PC-3 (cell line): ENCODE results near the gene TBX2. TPM values are rescaled to one million over a fixed set of nuclear protein-coding genes. Genes with fewer than 3 reads are reported as not detected.

Experiments used
- ATAC-seq: fragments of 200-7000 bp; cut with Tn5 transposase; 2 replicates; pipeline ENCODE4 v1.9.1; 2020; ENCODE audit warnings: mild to moderate bottlenecking, moderate library complexity
- Bru-seq: library from RNA; stranded (reverse); fragments of 400-500 nt; gene quantifications from one replicate; lab custom pipeline; 2021; lab: Mats Ljungman, UMichigan
- BruChase-seq, 2 experiments: library from RNA; stranded (reverse); fragments of 400-500 nt; gene quantifications; one replicate each; lab custom pipeline; 2021; lab: Mats Ljungman, UMichigan
- BruUV-seq: library from RNA; stranded (reverse); fragments of 400-500 nt; replicated peaks from 2 replicates; lab custom pipeline; 2021; lab: Mats Ljungman, UMichigan
- CTCF ChIA-PET: fragments of 300-600 bp; sonication (Branson Sonifier 250); formaldehyde crosslinking; loops from one replicate; lab custom pipeline; 2022; ENCODE audit warnings: antibody characterized with exemption; lab: Charles Lee
- POLR2A ChIA-PET: fragments of 300-600 bp; sonication (Branson Sonifier 250); formaldehyde crosslinking; loops from one replicate; lab custom pipeline; 2022; ENCODE audit warnings: antibody characterized with exemption; ENCODE audit not compliant: unreplicated experiment; lab: Charles Lee
- DNase-seq: peaks from one replicate; pipeline ENCODE4 v3.0.0-alpha.2; 2015
- H2AFZ ChIP-seq: fragments of 300-600 bp; sonication (generic); 2 replicates; pipeline ENCODE4 v1.6.0; 2016; ENCODE audit warnings: antibody characterized with exemption, low read length
- H3F3A ChIP-seq: fragments of 300-600 bp; sonication (generic); one replicate; pipeline ENCODE4 v1.6.0; 2017; ENCODE audit warnings: antibody characterized with exemption, low read length, control low read depth, mild to moderate bottlenecking; ENCODE audit not compliant: unreplicated experiment
- H3K27ac ChIP-seq: fragments of 300-600 bp; sonication (generic); 2 replicates; pipeline ENCODE4 v1.5.1; 2016; ENCODE audit warnings: mild to moderate bottlenecking, low read length
- H3K27me3 ChIP-seq: fragments of 300-600 bp; sonication (generic); 2 replicates; pipeline ENCODE4 v1.6.1; 2016; ENCODE audit warnings: low read length, mixed read lengths
- H3K36me3 ChIP-seq: fragments of 300-600 bp; sonication (generic); 2 replicates; pipeline ENCODE4 v1.6.1; 2016; ENCODE audit warnings: low read depth, mixed run types, low read length, mixed read lengths
- H3K4me1 ChIP-seq: fragments of 300-600 bp; sonication (generic); 2 replicates; pipeline ENCODE4 v1.5.1; 2016; ENCODE audit warnings: low read length; ENCODE audit not compliant: insufficient read depth
- H3K4me2 ChIP-seq: fragments of 300-600 bp; sonication (generic); 2 replicates; pipeline ENCODE4 v1.6.0; 2016; ENCODE audit warnings: low read length
- H3K4me3 ChIP-seq: fragments of 300-600 bp; sonication (generic); 2 replicates; pipeline ENCODE4 v1.5.1; 2016; ENCODE audit warnings: mild to moderate bottlenecking, low read length, mixed read lengths
- H3K79me2 ChIP-seq: fragments of 300-600 bp; sonication (generic); 2 replicates; pipeline ENCODE4 v1.6.1; 2017; ENCODE audit warnings: low read length, mixed read lengths
- H3K9ac ChIP-seq: fragments of 300-600 bp; sonication (generic); 2 replicates; pipeline ENCODE4 v1.6.0; 2016; ENCODE audit warnings: mild to moderate bottlenecking, low read length
- H3K9me2 ChIP-seq: fragments of 300-600 bp; sonication (generic); replicated peaks from 2 replicates; pipeline ENCODE4 v1.6.1; 2016; ENCODE audit warnings: mixed run types, low read length, mixed read lengths
- H3K9me3 ChIP-seq: fragments of 300-600 bp; sonication (generic); 2 replicates; pipeline ENCODE4 v1.6.1; 2016; ENCODE audit warnings: low read length, mixed read lengths
- H4K20me1 ChIP-seq: fragments of 300-600 bp; sonication (generic); 2 replicates; pipeline ENCODE4 v1.6.1; 2016; ENCODE audit warnings: low read length, mixed read lengths
- EZH2 ChIP-seq: fragments of 300-600 bp; sonication (generic); IDR thresholded peaks from one replicate; pipeline ENCODE4 v1.6.1; 2017; ENCODE audit warnings: antibody characterized with exemption, mild to moderate bottlenecking, low read length; ENCODE audit not compliant: unreplicated experiment
- EZH2phosphoT487 ChIP-seq: fragments of 300-600 bp; sonication (generic); IDR thresholded peaks from 2 replicates; pipeline ENCODE4 v1.6.1; 2018; ENCODE audit warnings: mild to moderate bottlenecking, antibody characterized with exemption, low read length, borderline replicate concordance
- intact Hi-C: fragments of 100-400 bp; cut with micrococcal nuclease; formaldehyde crosslinking; loops from 2 replicates; pipeline ENCODE4 v1.9.0; 2023
- long read RNA-seq: library from polyadenylated mRNA; unstranded; transcript quantifications from one replicate; pipeline ENCODE4 v2.0.0, GENCODE V29; 2021; ENCODE audit not compliant: unreplicated experiment
- total RNA-seq: library from RNA; depleted of rRNA; stranded (reverse); fragments of >200 nt; gene quantifications from 2 replicates; pipeline ENCODE4 v1.2.3, GENCODE V29; 2014; rRNA removed
- TF ChIP-seq, protein P1 (sequence below): fragments of 300-600 bp; sonication (generic); conservative IDR thresholded peaks from 2 replicates; pipeline ENCODE4 v1.5.1; 2017; ENCODE audit warnings: antibody characterized with exemption, low read depth, mild to moderate bottlenecking, low read length

Gene TBX2
- total RNA-seq (7.1 and 8.5 TPM in 2 replicates), Bru-seq, nascent RNA (percentile 51 among the genes with signal in this experiment), BruChase-seq, experiment 1, labeled RNA remaining after a 6-hour chase (percentile 56 among the genes with signal in this experiment), BruChase-seq, experiment 2, labeled RNA remaining after a 2-hour chase (percentile 59 among the genes with signal in this experiment)
- long read RNA-seq, transcript TBX2-201 (7 exons, 3,339 nt), result major isoform, 8 of 22 reads
- long read RNA-seq, partial matches to known transcripts, result 4 of 22 reads
- long read RNA-seq, other reads (novel, unspliced or antisense), result 10 of 22 reads

DNA sequence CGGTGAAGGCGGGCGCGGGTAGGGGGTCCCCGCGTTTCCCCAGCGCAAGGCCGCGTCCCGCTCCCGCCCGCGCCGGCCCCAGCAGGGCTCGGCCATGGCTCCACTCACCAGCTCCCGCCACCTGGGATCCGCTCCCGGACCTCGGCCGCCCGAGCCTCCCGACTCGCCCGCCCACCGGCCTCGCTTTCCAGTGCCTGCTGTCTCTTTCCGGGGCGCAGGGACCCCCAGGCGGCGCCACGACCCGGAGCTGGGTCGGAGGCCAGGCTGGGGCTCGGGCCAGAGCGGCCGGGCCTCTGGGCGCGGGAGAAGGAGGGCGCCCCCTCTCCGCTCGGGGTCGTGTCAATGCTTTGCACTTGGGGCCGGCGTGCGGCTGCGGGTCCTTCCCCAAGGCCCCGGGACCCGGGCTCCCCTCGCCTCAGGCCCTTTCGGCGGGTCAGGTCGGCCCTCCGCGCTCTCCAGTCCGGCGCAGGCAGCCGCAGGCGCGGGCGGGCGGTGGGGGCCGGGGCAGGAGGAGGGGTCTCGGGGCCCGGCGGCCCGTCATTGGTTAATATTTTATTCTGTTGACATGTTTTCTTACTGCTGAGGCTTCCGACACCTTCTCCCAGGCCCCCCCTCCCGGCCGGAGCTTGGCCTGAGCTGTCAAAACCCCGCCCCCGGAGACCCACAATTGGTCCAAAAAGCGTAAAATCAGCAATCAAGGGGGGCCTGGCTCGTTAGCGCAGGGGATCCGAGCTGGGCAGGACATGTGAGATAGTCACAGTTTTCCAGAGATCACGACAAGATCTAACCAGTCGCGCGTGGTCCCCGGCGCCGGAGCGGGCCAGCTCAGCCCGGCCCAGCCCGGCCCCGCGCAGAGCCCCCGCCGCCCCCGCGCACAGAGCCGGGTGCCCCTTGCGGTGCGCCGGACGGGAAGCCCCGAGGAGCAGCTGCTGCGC is at the start of gene TBX2:
Gene TBX2, plus strand, starts transcription at position 713 of the 935 bp plus-strand sequence. CDS start 334 bp downstream, outside the sequence.
- Histone ChIP-seq H3K27me3 (no peaks in the 10 kb centered on the region), H4K20me1 (no peaks in the 10 kb centered on the region), H3F3A (no peaks in the 10 kb centered on the region), H3K36me3 (no peaks in the 10 kb centered on the region), H3K4me2 (peak within 1 kb of the TSS; percentile 98), H3K4me1 (peaks cover 20% of the 10 kb centered on the region), H2AFZ (peak within 1 kb of the TSS; percentile 90), H3K79me2 (peaks cover 20% of the 10 kb centered on the region), H3K9me3 (no peaks in the 10 kb centered on the region), H3K9ac (peak within 1 kb of the TSS; percentile 70), H3K27ac (no peak within 1 kb of the TSS), H3K4me3 (peak within 1 kb of the TSS; percentile 72), H3K9me2 (no peaks in the 10 kb centered on the region)
- ChIA-PET CTCF (interaction anchor here (0.6 to 1.0 kb wide), 2 partner anchors 10 to 13 kb away, joined by 3 to 7 read pairs; no protein-coding TSS in a partner anchor), POLR2A (interaction anchor here (0.6 to 0.8 kb wide), 4 partner anchors 61 to 295 kb away, joined by 3 to 5 read pairs (median 4); no protein-coding TSS in a partner anchor)
- intact Hi-C loops, result loop anchor here (2.0 to 5.0 kb wide), 4 partner anchors 42 to 429 kb away; no protein-coding TSS in a partner anchor
- no TSS peak for BruUV-seq
- peak; percentile 85 for DNase-seq
- peak; percentile 68 for ATAC-seq
- TF ChIP-seq EZH2, result no peak
- TF ChIP-seq, protein P1, sequence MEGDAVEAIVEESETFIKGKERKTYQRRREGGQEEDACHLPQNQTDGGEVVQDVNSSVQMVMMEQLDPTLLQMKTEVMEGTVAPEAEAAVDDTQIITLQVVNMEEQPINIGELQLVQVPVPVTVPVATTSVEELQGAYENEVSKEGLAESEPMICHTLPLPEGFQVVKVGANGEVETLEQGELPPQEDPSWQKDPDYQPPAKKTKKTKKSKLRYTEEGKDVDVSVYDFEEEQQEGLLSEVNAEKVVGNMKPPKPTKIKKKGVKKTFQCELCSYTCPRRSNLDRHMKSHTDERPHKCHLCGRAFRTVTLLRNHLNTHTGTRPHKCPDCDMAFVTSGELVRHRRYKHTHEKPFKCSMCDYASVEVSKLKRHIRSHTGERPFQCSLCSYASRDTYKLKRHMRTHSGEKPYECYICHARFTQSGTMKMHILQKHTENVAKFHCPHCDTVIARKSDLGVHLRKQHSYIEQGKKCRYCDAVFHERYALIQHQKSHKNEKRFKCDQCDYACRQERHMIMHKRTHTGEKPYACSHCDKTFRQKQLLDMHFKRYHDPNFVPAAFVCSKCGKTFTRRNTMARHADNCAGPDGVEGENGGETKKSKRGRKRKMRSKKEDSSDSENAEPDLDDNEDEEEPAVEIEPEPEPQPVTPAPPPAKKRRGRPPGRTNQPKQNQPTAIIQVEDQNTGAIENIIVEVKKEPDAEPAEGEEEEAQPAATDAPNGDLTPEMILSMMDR, result 0 out of 2 replicates have a peak, but pooled peaks have one; percentile 12

DNA sequence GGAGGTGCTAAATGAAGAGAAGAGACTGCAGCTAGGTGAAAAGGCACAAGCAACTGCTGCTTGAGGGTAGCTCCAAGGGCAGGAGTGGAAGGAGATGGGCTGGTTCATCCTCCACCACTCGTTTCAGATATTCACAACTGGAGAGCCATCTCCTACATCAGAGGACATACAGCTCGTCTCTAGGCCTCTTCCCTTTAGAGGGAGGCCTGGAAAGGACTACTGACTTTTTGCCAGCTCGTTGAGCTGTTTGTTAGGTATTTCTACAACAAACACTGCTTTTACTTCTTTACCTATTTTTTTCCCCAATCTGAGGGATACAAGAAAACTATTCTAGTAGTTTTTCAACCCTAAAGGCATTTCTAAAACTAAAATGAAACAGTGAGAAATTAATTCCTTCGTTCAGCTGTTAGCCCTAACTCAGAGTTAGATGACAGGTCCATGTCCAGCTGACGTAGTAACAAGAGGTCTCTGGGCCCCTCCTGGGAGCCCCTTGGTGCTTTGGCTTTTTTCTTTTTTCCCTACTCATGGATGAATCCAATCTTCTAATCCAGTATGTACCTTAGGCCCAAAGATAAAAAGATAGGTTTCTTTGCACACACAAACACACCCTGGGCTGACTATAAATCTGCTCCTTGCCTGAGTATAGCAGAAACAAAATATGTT is 47.8 kb upstream of the TBX2 start:
- Histone ChIP-seq H3K79me2 (no peaks in the 10 kb centered on the region), H3F3A (no peaks in the 10 kb centered on the region), H3K36me3 (no peaks in the 10 kb centered on the region), H4K20me1 (no peaks in the 10 kb centered on the region), H3K9me3 (no peaks in the 10 kb centered on the region), H3K4me2 (no peak overlapping the region), H3K27ac (no peak overlapping the region), H2AFZ (no peak overlapping the region), H3K27me3 (no peaks in the 10 kb centered on the region), H3K4me1 (peaks cover 15% of the 10 kb centered on the region), H3K9ac (no peak overlapping the region), H3K9me2 (no peaks in the 10 kb centered on the region), H3K4me3 (no peak overlapping the region)
- POLR2A ChIA-PET, result no interaction called here
- BruUV-seq, result no TSS peak
- CTCF ChIA-PET, result interaction anchor here (0.6 kb wide), 1 partner anchor 16 kb away, joined by 3 read pairs; no protein-coding TSS in a partner anchor
- intact Hi-C loops, result no loop called here
- DNase-seq (no peak), ATAC-seq (no peak)
- TF ChIP-seq EZH2 (no peak), EZH2phosphoT487 (no peak)
- TF ChIP-seq, protein P1, result no peak
